ACC112 (cell line): Measurements from ENCODE around the gene LRP4.
A peak's percentile ranks its signal among the peaks of the same experiment; 100 is the strongest.
"Not testable (repeated sequence)": the region's sequence is repeated elsewhere in the genome, so short reads cannot be mapped to it uniquely, and the experiment has no call there.

Source experiments
- H2AFZ ChIP-seq: fragments of 200-600 bp; sonication (generic); one replicate; pipeline ENCODE4 v1.6.0; 2017; ENCODE audit warnings: antibody characterized with exemption, low read length; ENCODE audit not compliant: unreplicated experiment
- H3K27ac ChIP-seq: fragments of 200-600 bp; sonication (generic); 2 replicates; pipeline ENCODE4 v1.5.1; 2014; ENCODE audit warnings: low read depth, mild to moderate bottlenecking, antibody characterized with exemption, low read length, moderate library complexity
- H3K27me3 ChIP-seq: fragments of 200-600 bp; sonication (generic); 2 replicates; pipeline ENCODE4 v1.6.1; 2014; ENCODE audit warnings: mild to moderate bottlenecking, antibody characterized with exemption, low read length, moderate library complexity, mixed read lengths; ENCODE audit not compliant: insufficient read depth
- H3K36me3 ChIP-seq: fragments of 200-600 bp; sonication (generic); 2 replicates; pipeline ENCODE4 v1.6.1; 2016; ENCODE audit warnings: mild to moderate bottlenecking, antibody characterized with exemption, low read length, moderate library complexity, mixed read lengths; ENCODE audit not compliant: insufficient read depth
- H3K4me1 ChIP-seq: fragments of 200-600 bp; sonication (generic); one replicate; pipeline ENCODE4 v1.6.1; 2016; ENCODE audit warnings: low read length, mixed read lengths; ENCODE audit not compliant: insufficient read depth, unreplicated experiment, control insufficient read depth
- H3K4me3 ChIP-seq: fragments of 200-600 bp; sonication (generic); 2 replicates; pipeline ENCODE4 v1.5.1; 2014; ENCODE audit warnings: mild to moderate bottlenecking, low read depth, low read length
- H3K79me2 ChIP-seq: fragments of 200-600 bp; sonication (generic); one replicate; pipeline ENCODE4 v1.6.0; 2016; ENCODE audit warnings: low read length; ENCODE audit not compliant: control insufficient read depth, unreplicated experiment, insufficient read depth

The LRP4 gene, protein sequence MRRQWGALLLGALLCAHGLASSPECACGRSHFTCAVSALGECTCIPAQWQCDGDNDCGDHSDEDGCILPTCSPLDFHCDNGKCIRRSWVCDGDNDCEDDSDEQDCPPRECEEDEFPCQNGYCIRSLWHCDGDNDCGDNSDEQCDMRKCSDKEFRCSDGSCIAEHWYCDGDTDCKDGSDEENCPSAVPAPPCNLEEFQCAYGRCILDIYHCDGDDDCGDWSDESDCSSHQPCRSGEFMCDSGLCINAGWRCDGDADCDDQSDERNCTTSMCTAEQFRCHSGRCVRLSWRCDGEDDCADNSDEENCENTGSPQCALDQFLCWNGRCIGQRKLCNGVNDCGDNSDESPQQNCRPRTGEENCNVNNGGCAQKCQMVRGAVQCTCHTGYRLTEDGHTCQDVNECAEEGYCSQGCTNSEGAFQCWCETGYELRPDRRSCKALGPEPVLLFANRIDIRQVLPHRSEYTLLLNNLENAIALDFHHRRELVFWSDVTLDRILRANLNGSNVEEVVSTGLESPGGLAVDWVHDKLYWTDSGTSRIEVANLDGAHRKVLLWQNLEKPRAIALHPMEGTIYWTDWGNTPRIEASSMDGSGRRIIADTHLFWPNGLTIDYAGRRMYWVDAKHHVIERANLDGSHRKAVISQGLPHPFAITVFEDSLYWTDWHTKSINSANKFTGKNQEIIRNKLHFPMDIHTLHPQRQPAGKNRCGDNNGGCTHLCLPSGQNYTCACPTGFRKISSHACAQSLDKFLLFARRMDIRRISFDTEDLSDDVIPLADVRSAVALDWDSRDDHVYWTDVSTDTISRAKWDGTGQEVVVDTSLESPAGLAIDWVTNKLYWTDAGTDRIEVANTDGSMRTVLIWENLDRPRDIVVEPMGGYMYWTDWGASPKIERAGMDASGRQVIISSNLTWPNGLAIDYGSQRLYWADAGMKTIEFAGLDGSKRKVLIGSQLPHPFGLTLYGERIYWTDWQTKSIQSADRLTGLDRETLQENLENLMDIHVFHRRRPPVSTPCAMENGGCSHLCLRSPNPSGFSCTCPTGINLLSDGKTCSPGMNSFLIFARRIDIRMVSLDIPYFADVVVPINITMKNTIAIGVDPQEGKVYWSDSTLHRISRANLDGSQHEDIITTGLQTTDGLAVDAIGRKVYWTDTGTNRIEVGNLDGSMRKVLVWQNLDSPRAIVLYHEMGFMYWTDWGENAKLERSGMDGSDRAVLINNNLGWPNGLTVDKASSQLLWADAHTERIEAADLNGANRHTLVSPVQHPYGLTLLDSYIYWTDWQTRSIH (N-terminal part only)

DNA sequence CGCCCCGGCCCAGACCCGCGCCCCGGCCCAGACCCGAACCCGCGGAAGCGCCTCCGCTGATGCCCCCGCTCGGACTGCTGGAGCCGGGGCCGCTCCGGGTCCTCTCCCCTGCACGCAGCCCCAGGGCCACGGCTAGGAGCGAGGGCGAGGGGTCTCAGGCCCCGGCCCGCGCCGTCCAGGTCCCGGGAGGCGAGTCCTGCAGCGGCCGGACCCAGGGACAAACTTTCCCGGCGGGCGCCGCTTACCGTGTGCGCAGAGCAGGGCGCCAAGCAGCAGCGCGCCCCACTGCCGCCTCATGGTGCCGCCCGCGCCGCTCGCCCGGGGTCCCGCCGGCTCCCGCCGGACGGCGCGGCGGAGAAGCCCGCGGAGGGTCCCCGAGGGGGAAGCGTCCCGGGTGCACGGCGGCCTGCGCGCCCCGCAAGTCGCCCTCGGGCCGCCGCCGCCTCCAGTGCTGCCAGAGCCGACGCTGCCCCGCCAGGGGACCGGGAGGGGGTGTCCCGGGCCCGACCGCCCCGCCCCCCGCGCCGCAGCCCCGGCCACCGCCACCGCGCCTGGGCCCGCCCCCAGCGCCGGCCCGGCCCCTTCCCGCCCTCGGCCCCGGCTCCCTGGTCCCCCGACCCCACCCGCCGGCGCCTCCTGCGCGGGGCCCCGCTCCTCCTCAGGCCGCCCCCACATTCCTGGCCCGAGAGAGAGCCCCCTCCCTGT is at the start of gene LRP4:
LRP4 (minus strand) TSS at position 468 of the 705 bp plus-strand sequence; CDS start at position 297, 171 bp downstream.
- H3K27ac ChIP-seq = peak within 1 kb of the TSS; percentile 92; the same call in 1 of the 2 replicates
- peaks cover 34% of the 10 kb centered on the region for H3K4me1 ChIP-seq
- peaks cover 8% of the 10 kb centered on the region; the same call in 1 of the 2 replicates for H3K27me3 ChIP-seq
- peak within 1 kb of the TSS; percentile 80 for H3K4me3 ChIP-seq
- peak within 1 kb of the TSS; percentile 82 for H2AFZ ChIP-seq
- no peaks in the 10 kb centered on the region for H3K36me3 ChIP-seq
- H3K79me2 ChIP-seq = no peaks in the 10 kb centered on the region

DNA sequence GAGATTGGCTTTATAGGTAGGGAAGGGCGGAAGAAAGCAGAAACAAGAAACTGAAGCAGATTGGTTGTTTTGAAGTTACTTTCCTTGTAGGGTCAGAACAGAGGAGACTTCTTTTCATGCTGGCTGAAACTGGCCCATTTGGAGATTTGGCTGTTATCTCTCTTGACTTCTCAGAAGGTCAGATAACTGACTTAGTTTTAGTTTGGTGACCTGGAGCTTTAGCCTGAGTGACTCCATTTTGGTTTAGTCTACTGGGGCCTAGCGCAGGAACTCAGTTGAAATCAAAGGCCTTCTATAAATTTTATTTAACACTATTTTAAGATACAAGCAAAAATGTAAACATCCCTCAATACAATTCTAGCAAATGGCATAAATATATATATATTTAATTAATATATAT is 49.6 kb upstream of the LRP4 start:
- Histone ChIP-seq H3K4me1 (no peaks in the 10 kb centered on the region), H3K36me3 (no peaks in the 10 kb centered on the region), H2AFZ (no peak overlapping the region), H3K4me3 (no peak overlapping the region), H3K27me3 (no peaks in the 10 kb centered on the region), H3K27ac (no peak overlapping the region), H3K79me2 (peaks cover 3% of the 10 kb centered on the region)

DNA sequence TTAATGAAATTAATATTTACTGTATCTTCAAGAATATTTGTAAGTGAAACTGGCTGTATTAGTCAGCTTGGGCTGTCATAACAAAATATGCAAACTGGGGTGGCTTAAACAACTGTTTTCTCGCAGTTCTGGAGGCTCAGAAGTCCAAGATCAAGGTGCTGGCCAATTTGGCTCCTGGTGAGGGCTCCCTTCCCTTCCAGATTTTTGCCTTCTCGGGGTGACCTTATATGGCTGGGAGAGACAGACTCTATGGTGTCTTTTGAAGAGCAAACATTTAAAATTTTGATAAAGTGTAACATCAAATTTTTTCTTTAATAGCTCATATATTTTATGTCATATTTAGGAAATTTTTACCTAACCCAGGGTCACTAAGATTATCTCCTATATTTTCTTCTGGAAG is 48.4 kb upstream of the LRP4 start:
- Histone ChIP-seq H3K4me3 (no peak overlapping the region), H2AFZ (no peak overlapping the region), H3K4me1 (no peaks in the 10 kb centered on the region), H3K27me3 (no peaks in the 10 kb centered on the region), H3K79me2 (peaks cover 3% of the 10 kb centered on the region), H3K27ac (no peak overlapping the region), H3K36me3 (no peaks in the 10 kb centered on the region)

DNA sequence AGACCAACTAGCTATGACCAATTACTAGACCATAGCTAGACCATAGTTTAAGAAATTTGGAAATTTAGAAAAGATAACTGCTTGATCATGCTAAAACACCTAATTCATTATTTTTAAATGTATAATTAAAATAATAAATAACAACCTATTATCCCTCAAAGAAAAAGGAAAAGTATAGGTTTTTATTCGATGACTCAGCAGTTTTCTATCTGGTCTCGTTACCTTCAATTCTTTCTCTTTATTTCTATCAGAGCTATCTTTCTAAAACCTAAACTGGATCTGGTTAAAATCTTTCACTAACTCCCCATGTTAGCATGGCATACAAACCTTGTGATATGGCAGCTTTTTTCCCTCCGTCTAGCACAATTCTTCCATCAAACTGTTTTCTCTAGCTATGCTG is 45.5 kb upstream of the LRP4 start:
- H3K36me3 ChIP-seq = peaks cover 12% of the 10 kb centered on the region
- H3K79me2 ChIP-seq = peaks cover 3% of the 10 kb centered on the region
- H2AFZ ChIP-seq = no peak overlapping the region
- no peak overlapping the region for H3K27ac ChIP-seq
- H3K4me3 ChIP-seq = no peak overlapping the region
- no peaks in the 10 kb centered on the region for H3K4me1 ChIP-seq
- no peaks in the 10 kb centered on the region for H3K27me3 ChIP-seq

DNA sequence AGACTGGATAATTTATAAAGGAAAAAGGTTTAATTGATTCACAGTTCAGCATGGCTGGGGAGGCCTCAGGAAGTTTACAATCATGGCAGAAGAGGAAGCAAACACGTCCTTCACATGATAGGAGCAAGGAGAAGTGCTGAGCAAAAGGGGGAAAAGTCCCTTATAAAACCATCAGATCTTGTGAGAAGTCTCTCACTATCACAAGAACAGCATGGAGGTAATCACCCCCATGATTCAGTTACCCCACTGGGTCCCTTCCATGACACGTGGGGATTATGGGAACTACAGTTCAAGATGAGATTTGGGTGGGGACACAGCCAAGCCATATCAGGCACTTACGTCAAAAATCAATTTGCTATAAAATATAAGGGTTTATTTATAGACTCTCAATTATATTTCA is 43.5 kb upstream of the LRP4 start:
- peaks cover 18% of the 10 kb centered on the region for H3K36me3 ChIP-seq
- H3K27me3 ChIP-seq, H3K4me3 ChIP-seq, H3K4me1 ChIP-seq, H3K79me2 ChIP-seq, H3K27ac ChIP-seq, H2AFZ ChIP-seq: not testable (repeated sequence)

DNA sequence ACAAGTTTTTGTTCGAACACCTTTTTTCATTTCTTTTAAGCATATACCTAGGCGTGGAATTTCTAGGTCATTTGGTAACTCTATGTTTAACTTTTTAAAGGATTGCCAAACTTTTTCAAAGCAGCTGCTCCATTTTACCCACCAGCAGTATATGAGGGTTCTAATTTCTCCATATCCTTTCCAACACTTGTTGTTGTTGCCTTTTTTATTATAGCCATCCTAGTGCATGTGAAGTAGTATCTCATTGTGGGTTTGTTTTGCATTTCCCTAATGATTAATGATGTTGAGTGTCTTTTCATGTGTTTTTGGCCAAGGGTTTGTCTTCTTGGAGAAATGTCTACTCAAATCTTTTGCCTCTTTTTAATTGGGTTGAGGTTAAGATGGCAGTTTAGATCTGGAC is 42.7 kb upstream of the LRP4 start:
- H3K4me1 ChIP-seq = no peaks in the 10 kb centered on the region
- H3K27me3 ChIP-seq = no peaks in the 10 kb centered on the region
- H3K79me2 ChIP-seq = peaks cover 3% of the 10 kb centered on the region
- no peak overlapping the region for H2AFZ ChIP-seq
- peaks cover 18% of the 10 kb centered on the region for H3K36me3 ChIP-seq
- H3K27ac ChIP-seq = no peak overlapping the region
- no peak overlapping the region for H3K4me3 ChIP-seq

DNA sequence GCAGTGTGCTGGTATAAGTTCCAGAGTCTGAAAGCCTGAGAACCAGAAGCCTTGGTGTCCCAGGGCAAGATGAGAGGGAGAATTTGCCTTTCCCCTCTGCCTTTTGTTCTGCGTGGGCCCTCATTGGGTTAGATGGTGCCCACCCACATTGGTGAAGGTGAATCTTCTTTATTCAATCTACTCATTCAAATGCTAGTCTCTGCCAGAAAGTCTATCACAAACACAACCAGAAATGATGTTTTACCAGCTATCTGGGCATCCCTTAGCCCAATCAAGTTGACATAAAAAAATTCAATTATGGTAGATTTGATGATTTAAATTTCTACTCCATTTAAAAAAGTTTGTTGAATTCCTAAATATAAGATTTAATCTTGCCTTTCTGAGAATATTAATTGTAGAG is 40.4 kb upstream of the LRP4 start:
- H3K4me3 ChIP-seq = no peak overlapping the region
- H3K36me3 ChIP-seq = peaks cover 18% of the 10 kb centered on the region
- H3K27ac ChIP-seq = no peak overlapping the region
- no peaks in the 10 kb centered on the region for H3K4me1 ChIP-seq
- no peaks in the 10 kb centered on the region for H3K79me2 ChIP-seq
- no peaks in the 10 kb centered on the region for H3K27me3 ChIP-seq
- H2AFZ ChIP-seq = no peak overlapping the region

DNA sequence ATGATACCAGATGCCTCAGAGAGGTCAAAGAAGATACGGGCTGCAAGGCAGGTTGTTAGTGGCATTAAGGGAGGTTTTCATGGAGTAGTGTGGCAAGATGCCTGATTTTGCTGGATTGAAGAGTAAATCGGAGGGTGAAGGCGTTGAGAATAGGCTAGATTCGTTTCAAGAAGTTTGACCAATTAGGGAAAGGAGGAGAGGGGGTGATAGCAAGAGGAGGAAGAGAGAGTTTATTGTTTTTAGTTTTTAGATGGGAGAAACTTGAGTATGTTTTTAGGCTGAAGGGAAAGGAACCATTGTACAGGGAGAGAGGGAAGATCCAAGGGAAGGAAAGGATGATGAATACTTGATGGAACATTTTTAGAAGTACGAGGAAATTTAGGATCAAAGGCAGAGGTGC is 34.7 kb upstream of the LRP4 start:
- Histone ChIP-seq H3K4me3 (no peak overlapping the region), H3K79me2 (peaks cover 3% of the 10 kb centered on the region), H3K27ac (no peak overlapping the region), H2AFZ (no peak overlapping the region), H3K4me1 (peaks cover 25% of the 10 kb centered on the region), H3K36me3 (no peaks in the 10 kb centered on the region), H3K27me3 (no peaks in the 10 kb centered on the region)

DNA sequence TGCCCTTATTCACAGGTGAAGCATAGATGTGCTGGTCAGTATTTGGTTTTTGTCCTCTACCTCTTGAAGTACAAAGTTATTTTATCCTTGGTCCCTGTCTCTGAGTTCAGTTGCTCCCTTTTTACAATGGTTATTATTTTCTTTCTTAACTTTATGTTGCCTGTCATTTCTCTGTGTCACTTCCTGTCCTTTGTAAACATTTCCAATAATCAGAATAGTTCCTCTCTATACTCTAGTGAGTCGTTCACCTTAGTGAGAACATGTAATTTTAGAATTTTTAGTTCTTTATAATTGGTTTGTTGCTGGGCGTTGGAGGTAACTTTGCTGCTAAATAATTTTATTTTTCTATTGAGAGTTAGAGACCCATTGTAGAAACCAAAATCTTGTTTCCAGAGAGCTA is 34.2 kb upstream of the LRP4 start:
- Histone ChIP-seq H3K79me2 (peaks cover 3% of the 10 kb centered on the region), H3K27ac (no peak overlapping the region), H2AFZ (no peak overlapping the region), H3K4me3 (no peak overlapping the region), H3K4me1 (peaks cover 30% of the 10 kb centered on the region), H3K27me3 (no peaks in the 10 kb centered on the region), H3K36me3 (no peaks in the 10 kb centered on the region)

DNA sequence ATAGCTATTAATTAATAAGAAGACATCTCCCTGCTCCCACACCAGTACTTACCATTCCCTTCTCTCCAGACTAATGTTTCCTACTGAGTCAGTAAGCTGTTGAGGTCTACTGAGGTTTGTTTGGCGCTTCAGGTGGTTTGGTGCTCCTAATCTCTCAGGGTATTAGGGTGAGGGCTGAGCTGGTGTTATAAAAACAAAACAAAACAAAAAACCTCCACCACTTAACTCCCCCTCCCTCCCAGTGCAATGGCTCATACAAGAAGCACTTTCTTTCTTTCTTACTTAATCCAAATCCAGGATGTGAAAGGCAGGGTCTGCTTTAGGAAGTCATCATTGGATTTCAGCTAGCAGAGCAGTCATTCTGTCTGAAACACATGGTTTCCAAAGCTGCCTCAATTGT is 33.5 kb upstream of the LRP4 start:
- Histone ChIP-seq H3K4me1 (peaks cover 37% of the 10 kb centered on the region), H3K36me3 (no peaks in the 10 kb centered on the region), H3K4me3 (no peak overlapping the region), H3K79me2 (peaks cover 3% of the 10 kb centered on the region), H3K27ac (no peak overlapping the region), H2AFZ (no peak overlapping the region), H3K27me3 (no peaks in the 10 kb centered on the region)
